Progenitor cell of endocrine pancreas (in vitro differentiated cells): Measurements from ENCODE around the gene ARNT2. TPM values are rescaled to one million over a fixed set of nuclear protein-coding genes. Genes with fewer than 3 reads are reported as not detected.

Experiments
- DNase-seq: peaks from one replicate; pipeline ENCODE4 v3.0.0; 2021; ENCODE audit warnings: low spot score; ENCODE audit not compliant: unreplicated experiment
- H3K27ac Mint-ChIP-seq: 2 replicates; pipeline ENCODE4 v1.8.0; 2021; ENCODE audit warnings: mild to moderate bottlenecking, moderate library complexity, mixed read lengths
- H3K27me3 Mint-ChIP-seq: 2 replicates; pipeline ENCODE4 v1.8.0; 2021; ENCODE audit warnings: mixed read lengths
- H3K36me3 Mint-ChIP-seq: 2 replicates; pipeline ENCODE4 v1.8.0; 2022; ENCODE audit warnings: mixed read lengths; ENCODE audit not compliant: insufficient read depth
- H3K4me1 Mint-ChIP-seq: 2 replicates; pipeline ENCODE4 v1.8.0; 2021; ENCODE audit warnings: low read depth, mixed read lengths
- H3K4me3 Mint-ChIP-seq: 2 replicates; pipeline ENCODE4 v1.8.0; 2021; ENCODE audit warnings: low read depth, mild to moderate bottlenecking, moderate library complexity, mixed read lengths
- H3K9me3 Mint-ChIP-seq: 2 replicates; pipeline ENCODE4 v1.8.0; 2021; ENCODE audit warnings: low read depth, mixed read lengths
- total RNA-seq: library from RNA; stranded (reverse); gene quantifications from 2 replicates; pipeline ENCODE4 v1.2.1, GENCODE V29; 2021
- TF ChIP-seq, protein P1 (sequence below): fragments of 200-600 bp; sonication (generic); IDR thresholded peaks from one replicate; pipeline ENCODE4 v1.5.0; 2021; ENCODE audit warnings: antibody characterized with exemption, mild to moderate bottlenecking; ENCODE audit not compliant: unreplicated experiment

The ARNT2 gene
- total RNA-seq, 1 donor from 2014 or later = 37.3 TPM

DNA sequence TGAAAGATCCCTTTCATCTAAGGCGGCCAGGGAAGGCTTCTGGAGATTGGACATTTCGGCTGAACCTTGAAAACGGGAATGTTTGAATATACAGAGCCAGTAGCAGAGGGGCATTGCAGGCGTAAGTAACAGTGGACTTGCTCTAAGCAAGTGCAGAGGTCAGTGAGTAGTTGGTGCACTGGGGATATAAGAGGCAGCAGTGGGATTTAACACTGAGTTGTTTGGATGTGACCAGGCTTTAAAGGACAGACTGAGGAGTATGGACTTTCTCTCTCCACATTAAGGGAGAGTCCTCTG, 1.3 kb downstream of the ARNT2 start:
- Mint-ChIP-seq H3K4me3 (peak overlapping the region; percentile 83), H3K36me3 (no peaks in the 10 kb centered on the region), H3K27me3 (peaks cover 3% of the 10 kb centered on the region), H3K9me3 (no peaks in the 10 kb centered on the region), H3K27ac (peak overlapping the region; percentile 96), H3K4me1 (peaks cover 35% of the 10 kb centered on the region)
- DNase-seq = no peak
- TF ChIP-seq, protein P1, sequence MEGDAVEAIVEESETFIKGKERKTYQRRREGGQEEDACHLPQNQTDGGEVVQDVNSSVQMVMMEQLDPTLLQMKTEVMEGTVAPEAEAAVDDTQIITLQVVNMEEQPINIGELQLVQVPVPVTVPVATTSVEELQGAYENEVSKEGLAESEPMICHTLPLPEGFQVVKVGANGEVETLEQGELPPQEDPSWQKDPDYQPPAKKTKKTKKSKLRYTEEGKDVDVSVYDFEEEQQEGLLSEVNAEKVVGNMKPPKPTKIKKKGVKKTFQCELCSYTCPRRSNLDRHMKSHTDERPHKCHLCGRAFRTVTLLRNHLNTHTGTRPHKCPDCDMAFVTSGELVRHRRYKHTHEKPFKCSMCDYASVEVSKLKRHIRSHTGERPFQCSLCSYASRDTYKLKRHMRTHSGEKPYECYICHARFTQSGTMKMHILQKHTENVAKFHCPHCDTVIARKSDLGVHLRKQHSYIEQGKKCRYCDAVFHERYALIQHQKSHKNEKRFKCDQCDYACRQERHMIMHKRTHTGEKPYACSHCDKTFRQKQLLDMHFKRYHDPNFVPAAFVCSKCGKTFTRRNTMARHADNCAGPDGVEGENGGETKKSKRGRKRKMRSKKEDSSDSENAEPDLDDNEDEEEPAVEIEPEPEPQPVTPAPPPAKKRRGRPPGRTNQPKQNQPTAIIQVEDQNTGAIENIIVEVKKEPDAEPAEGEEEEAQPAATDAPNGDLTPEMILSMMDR = no peak

DNA sequence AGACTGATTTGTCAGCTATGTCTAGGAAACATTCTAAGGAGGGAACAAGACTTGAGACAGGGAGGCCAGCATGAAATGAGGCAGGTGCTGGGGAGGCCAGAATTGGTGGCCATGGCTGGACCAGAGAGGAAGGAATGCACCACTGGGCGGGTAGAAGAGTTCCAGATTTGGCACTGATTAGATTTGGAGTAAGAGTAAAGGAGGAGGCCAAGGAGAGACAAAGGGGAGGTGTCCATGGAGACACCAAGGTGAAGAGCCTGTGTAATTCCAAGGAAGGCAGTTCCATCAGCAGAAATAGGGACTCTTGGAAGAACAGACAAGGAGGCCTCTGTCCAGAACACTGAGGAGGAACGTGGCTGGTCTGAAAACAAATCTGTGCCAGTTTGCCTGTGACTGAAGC, 1.8 kb downstream of the ARNT2 start:
- H3K4me1 Mint-ChIP-seq = peaks cover 37% of the 10 kb centered on the region

DNA sequence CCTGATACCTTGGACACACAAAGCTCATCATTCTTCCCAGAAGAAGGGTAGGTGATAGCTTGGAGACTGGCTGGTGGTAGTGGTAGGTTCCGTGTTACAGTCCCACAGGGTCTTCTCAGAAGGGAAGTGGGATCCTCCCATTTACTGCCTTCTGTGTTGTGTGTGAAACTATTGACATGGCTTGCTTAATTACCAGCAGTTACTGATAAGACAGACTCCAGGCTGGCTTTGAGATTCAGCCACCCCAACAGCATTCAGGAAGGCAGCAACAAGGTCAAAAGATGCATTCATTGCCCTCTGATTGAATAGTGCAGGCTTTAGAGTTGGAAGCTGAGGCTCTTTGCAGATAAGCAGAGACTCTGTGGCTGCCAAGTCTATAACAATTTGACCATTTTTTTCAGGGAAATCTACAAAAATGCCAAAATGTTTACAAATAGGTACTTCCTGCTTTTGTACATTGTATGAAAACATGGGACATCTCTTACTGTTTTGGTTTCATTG, 7.7 kb downstream of the ARNT2 start:
- peak overlapping the region; percentile 35 for H3K27ac Mint-ChIP-seq
- peaks cover 28% of the 10 kb centered on the region for H3K4me1 Mint-ChIP-seq
- H3K4me3 Mint-ChIP-seq = no peak overlapping the region
- H3K9me3 Mint-ChIP-seq = no peaks in the 10 kb centered on the region
- DNase-seq = no peak
- H3K27me3 Mint-ChIP-seq = no peaks in the 10 kb centered on the region
- TF ChIP-seq, protein P1 = no peak
- peaks cover 3% of the 10 kb centered on the region for H3K36me3 Mint-ChIP-seq

More for the DNA sequence above, 1.8 kb downstream of the ARNT2 start:
- peak overlapping the region; percentile 27 for H3K4me3 Mint-ChIP-seq
- peaks cover 3% of the 10 kb centered on the region for H3K27me3 Mint-ChIP-seq
- peaks cover 1% of the 10 kb centered on the region for H3K36me3 Mint-ChIP-seq
- H3K9me3 Mint-ChIP-seq = no peaks in the 10 kb centered on the region
- TF ChIP-seq, protein P1 = no peak
- H3K27ac Mint-ChIP-seq = no peak overlapping the region
- no peak for DNase-seq

DNA sequence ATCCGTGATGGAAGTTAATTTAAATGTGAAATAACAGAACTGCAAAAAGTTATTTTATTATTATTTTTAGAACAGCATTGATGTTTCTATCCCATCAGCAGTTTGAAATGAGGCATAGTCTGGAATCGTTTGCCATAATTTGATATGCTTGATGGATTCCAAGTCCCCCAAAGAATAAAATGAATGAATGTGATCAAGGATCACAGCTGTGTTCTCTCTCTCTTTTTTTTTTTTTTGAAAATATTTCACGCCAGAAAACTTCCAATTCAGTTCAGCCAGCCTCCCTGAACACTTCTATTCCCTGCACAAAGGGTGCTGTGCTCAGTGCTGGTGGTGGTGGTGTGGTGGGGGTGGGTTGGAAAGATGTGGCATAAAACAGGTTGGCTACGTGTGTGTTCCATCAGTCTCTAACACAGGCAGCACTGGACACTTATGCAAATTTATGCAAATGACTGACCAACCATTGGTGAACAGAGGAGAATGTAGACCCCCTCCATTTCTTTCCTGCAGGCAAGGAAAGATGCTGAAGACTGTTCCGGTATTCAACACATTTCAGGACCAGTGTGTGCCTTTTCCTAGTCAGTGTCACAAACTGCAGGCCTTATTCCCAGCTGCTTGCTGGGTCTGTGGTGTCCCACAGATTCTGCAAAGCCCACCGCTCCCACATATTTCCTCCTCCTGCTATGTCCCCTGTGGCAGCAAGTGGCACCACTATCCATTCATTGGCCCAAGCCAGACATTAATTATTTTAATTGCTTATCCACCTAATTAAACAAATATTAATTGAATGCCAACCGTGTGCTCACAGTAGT, 10.6 kb downstream of the ARNT2 start:
- Mint-ChIP-seq H3K27me3 (no peaks in the 10 kb centered on the region), H3K27ac (peak overlapping the region; percentile 80), H3K4me3 (no peak overlapping the region), H3K36me3 (peaks cover 3% of the 10 kb centered on the region), H3K9me3 (no peaks in the 10 kb centered on the region), H3K4me1 (peaks cover 24% of the 10 kb centered on the region)
- no peak for DNase-seq
- TF ChIP-seq, protein P1 = no peak

DNA sequence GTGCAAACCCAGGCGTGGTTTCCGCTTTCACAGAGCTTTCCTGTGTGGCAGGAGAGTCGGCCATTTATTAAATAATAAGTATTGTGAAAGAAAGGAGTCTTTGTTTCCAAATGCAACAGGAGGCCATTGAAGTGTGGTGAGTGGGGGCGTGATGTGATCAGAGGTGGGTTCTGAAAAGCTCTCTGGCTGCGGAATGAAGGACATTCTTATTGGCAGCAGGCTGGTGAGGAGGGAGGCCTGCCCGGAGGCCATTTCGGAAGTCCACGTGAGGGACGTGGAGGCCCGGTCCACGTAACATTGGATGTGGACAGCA, 11.1 kb downstream of the ARNT2 start:
- H3K27ac Mint-ChIP-seq = peak overlapping the region; percentile 80
- H3K9me3 Mint-ChIP-seq = no peaks in the 10 kb centered on the region
- no peak for DNase-seq
- H3K4me1 Mint-ChIP-seq = peaks cover 24% of the 10 kb centered on the region
- H3K36me3 Mint-ChIP-seq = peaks cover 3% of the 10 kb centered on the region
- no peak overlapping the region for H3K4me3 Mint-ChIP-seq
- H3K27me3 Mint-ChIP-seq = no peaks in the 10 kb centered on the region
- TF ChIP-seq, protein P1 = no peak
